Stomach (tissue), 9 donors: ENCODE data around the gene FAM161B. TPM values are rescaled to one million over a fixed set of nuclear protein-coding genes. Genes with fewer than 3 reads are reported as not detected.
A peak's percentile ranks its signal among the peaks of the same experiment; 100 is the strongest.
"Not testable (repeated sequence)": the region's sequence is repeated elsewhere in the genome, so short reads cannot be mapped to it uniquely, and the experiment has no call there.

Experiments
- DNase-seq, 2 donors: peaks; one replicate each; pipeline versions ENCODE4 v3.0.0 to v3.0.0-alpha.2; 2013 to 2019
- H3K27ac ChIP-seq, 5 donors: fragments of 200-600 bp in 4 of 5; sonication (generic) in 4 of 5; one replicate each; pipeline ENCODE4 v1.5.1; 2013 to 2019; ENCODE audit warnings: mild to moderate bottlenecking in 1 of 5, moderate library complexity in 1 of 5
- H3K27me3 ChIP-seq, 3 donors: fragments of 200-600 bp; sonication (generic); one replicate each; pipeline ENCODE4 v1.5.1; 2017 to 2019; ENCODE audit warnings: mixed run types in 1 of 3
- H3K36me3 ChIP-seq, 4 donors: fragments of 200-600 bp; sonication (generic); 1 replicate in 3 of 4; 2 replicates in 1 of 4; pipeline ENCODE4 v1.5.1; 2016 to 2019
- H3K4me1 ChIP-seq, 4 donors: fragments of 200-600 bp; sonication (generic); one replicate each; pipeline ENCODE4 v1.5.1; 2016 to 2019
- H3K4me3 ChIP-seq, 4 donors: fragments of 200-600 bp; sonication (generic) in 3 of 4; one replicate each; pipeline ENCODE4 v1.5.1; 2016 to 2019; ENCODE audit warnings: mild to moderate bottlenecking in 1 of 4
- H3K9me3 ChIP-seq, 4 donors: fragments of 200-600 bp; sonication (generic); one replicate each; pipeline ENCODE4 v1.5.1; 2016 to 2019
- EP300 ChIP-seq: sonication (generic); formaldehyde crosslinking; IDR thresholded peaks from one replicate; pipeline ENCODE4 v1.6.1; 2017; ENCODE audit warnings: antibody characterized with exemption
- POLR2A ChIP-seq, 4 donors: fragments of 450-650 bp; IDR thresholded peaks; one replicate each; pipeline ENCODE4 v1.6.1; 2016; ENCODE audit warnings: antibody characterized with exemption in 4 of 4, control low read depth in 2 of 4, mild to moderate bottlenecking in 1 of 4, moderate library complexity in 1 of 4
- POLR2AphosphoS5 ChIP-seq, 3 donors: sonication (generic); formaldehyde crosslinking; IDR thresholded peaks; one replicate each; pipeline ENCODE4 v1.6.1; 2016; ENCODE audit warnings: antibody characterized with exemption in 3 of 3
- WGBS, 5 donors: extraction: QIAGEN DNeasy Blood & Tissue Kit in 3 of 5; methylation state at CpG; one replicate each; pipeline versions ENCODE4 v1.1.5 to v1.1.7; 2013 to 2018; 5-methylcytosine and 5-hydroxymethylcytosine counted together
- intact Hi-C: fragments of 100-400 bp; cut with DNase I; formaldehyde crosslinking; loops from one replicate; pipeline ENCODE4 v1.15.1; 2023; ENCODE audit warnings: low total_unique reads
- polyA plus RNA-seq, 3 donors: library from polyadenylated mRNA; stranded (reverse); fragments of 200-250 nt; gene quantifications; one replicate each; pipeline ENCODE4 v1.2.3, GENCODE V29; 2013
- total RNA-seq, 5 donors: library from RNA; depleted of rRNA; stranded (reverse); fragments of >200 nt; gene quantifications; one replicate each; pipeline versions ENCODE4 v1.1.0 to v1.2.3, GENCODE V29; 2014 to 2016
- TF ChIP-seq, protein P1 (sequence below), 7 experiments: fragments of 450-650 bp in 4 of 7; fragments of 200-600 bp in 3 of 7; sonication (generic) in 3 of 7; IDR thresholded peaks; one replicate each; pipeline ENCODE4 v1.5.1; 2016 to 2019; ENCODE audit warnings: antibody characterized with exemption in 7 of 7, control low read depth in 2 of 7, mild to moderate bottlenecking in 1 of 7
- donor health status: healthy with polysubstance abuse.
- donor health status: Bipolar disorder and iron deficiency.
- donor health status: healthy.

Gene FAM161B
- total and polyA plus RNA-seq, 8 donors: 0.58 to 5.4 (median 2.1) TPM; not detected in 1

DNA sequence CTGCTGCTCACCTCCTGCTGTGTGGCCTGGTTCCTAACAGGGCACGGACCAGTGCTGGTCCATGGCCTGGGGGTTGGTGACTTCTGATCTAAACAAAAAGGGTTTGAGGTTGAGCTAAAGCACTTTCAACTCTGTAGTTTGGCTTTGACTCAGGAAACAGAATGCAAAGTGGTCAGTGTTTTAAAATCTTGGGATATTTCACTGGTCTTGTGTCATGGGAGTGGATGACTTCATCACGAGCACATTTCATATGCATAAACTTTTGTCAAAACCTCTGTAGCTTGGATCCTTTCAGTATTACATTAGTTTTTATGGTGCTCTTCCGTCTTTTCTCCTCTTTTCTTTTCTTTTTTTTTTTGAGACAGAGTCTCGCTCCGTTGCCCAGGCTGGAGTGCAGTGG, 25.6 kb downstream of the FAM161B start:
- Histone ChIP-seq H3K4me3 (no peak overlapping the region), H3K4me1 (no peaks in the 10 kb centered on the region), H3K9me3 (no peaks in the 10 kb centered on the region), H3K27ac (no peak overlapping the region), H3K36me3 (peaks cover 66 to 100% (median 96%) of the 10 kb centered on the region in 4 donors), H3K27me3 (no peaks in the 10 kb centered on the region)
- WGBS, 5 donors: 70 to 86% (median 77%) methylated on average over 4 to 5 of the region's 5 CpGs
- intact Hi-C loops: no loop called here
- DNase-seq: no peak
- TF ChIP-seq POLR2AphosphoS5 (IDR thresholded peaks at IDR 0.05) (no peak), POLR2A (IDR thresholded peaks at IDR 0.05) (no peak), EP300 (no peak)
- TF ChIP-seq, protein P1, sequence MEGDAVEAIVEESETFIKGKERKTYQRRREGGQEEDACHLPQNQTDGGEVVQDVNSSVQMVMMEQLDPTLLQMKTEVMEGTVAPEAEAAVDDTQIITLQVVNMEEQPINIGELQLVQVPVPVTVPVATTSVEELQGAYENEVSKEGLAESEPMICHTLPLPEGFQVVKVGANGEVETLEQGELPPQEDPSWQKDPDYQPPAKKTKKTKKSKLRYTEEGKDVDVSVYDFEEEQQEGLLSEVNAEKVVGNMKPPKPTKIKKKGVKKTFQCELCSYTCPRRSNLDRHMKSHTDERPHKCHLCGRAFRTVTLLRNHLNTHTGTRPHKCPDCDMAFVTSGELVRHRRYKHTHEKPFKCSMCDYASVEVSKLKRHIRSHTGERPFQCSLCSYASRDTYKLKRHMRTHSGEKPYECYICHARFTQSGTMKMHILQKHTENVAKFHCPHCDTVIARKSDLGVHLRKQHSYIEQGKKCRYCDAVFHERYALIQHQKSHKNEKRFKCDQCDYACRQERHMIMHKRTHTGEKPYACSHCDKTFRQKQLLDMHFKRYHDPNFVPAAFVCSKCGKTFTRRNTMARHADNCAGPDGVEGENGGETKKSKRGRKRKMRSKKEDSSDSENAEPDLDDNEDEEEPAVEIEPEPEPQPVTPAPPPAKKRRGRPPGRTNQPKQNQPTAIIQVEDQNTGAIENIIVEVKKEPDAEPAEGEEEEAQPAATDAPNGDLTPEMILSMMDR (IDR thresholded peaks at IDR 0.05): no peak

DNA sequence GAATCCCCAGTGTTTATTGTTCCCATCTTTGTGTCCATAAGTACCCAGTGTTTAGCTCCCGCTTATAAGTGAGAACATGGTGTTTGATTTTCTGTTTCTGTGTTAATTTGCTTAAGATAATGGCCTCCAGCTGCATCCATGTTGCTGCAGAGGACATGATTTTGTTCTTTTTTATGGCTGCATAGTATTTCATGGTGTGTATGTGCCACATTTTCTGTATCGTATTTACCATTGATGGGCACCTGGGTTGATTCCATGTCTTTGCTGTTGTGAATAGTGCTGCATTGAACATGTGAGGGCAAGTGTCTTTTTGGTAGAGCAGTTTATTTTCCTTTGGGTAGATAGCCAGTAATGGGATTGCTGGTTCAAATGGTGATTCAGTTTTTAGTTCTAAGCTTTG, 30.4 kb downstream of the FAM161B start:
- H3K27ac ChIP-seq, intact Hi-C loops, DNase-seq, H3K4me3 ChIP-seq, H3K4me1 ChIP-seq, H3K9me3 ChIP-seq, H3K27me3 ChIP-seq: not testable (repeated sequence)
- H3K36me3 ChIP-seq: peaks cover 34 to 91% (median 86%) of the 10 kb centered on the region in 4 donors
- 78 to 95% (median 93%) methylated on average over 2 of the region's 2 CpGs for WGBS, 5 donors

DNA sequence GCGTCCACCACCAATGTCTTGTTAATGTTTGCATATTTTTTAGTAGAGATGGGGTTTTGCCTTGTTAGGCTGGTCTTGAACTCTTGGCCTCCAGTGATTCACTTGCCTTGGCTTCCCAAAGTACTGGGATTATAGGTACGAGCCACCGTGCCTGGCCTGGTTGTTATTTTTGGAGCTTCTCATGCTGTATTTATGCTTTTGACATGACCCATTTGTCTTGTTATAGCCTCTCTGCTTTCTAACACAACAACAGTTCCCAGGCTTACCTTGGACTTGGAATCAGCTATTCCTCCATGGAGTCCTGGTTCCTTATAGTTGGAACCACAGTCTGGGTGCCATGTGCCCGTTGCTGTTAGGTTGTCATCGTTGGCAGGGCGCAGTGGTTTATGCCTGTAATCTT, 33.6 kb downstream of the FAM161B start:
- WGBS, 5 donors: 74 to 87% (median 86%) methylated on average over 6 of the region's 6 CpGs
- intact Hi-C loops: no loop called here
- Histone ChIP-seq H3K27ac (peak overlapping the region in 1 of 5 donors; percentile 33), H3K36me3 (peaks cover 29 to 91% (median 85%) of the 10 kb centered on the region in 4 donors), H3K9me3 (no peaks in the 10 kb centered on the region), H3K27me3 (no peaks in the 10 kb centered on the region), H3K4me1 (peaks cover 0 to 4% (median 0%) of the 10 kb centered on the region in 4 donors), H3K4me3 (no peak overlapping the region)
- DNase-seq: no peak
- no peak for TF ChIP-seq EP300
- no peak for TF ChIP-seq POLR2A (IDR thresholded peaks at IDR 0.05)
- no peak for TF ChIP-seq POLR2AphosphoS5 (IDR thresholded peaks at IDR 0.05)
- TF ChIP-seq, protein P1 (IDR thresholded peaks at IDR 0.05): no peak

- intact Hi-C loops: no loop called here
- whole genome bisulfite sequencing, 5 donors: 58 to 80% (median 79%) methylated on average over 3 of the region's 3 CpGs
- DNase-seq: no peak
- H3K36me3 ChIP-seq: peaks cover 38 to 93% (median 90%) of the 10 kb centered on the region in 4 donors
- H3K27me3 ChIP-seq: no peaks in the 10 kb centered on the region
- TF ChIP-seq POLR2A (IDR thresholded peaks at IDR 0.05) (no peak), EP300 (no peak), POLR2AphosphoS5 (IDR thresholded peaks at IDR 0.05) (no peak)
- TF ChIP-seq, protein P1 (IDR thresholded peaks at IDR 0.05): no peak
- H3K4me1 ChIP-seq: peaks cover 0 to 4% (median 0%) of the 10 kb centered on the region in 4 donors
- H3K9me3 ChIP-seq: no peaks in the 10 kb centered on the region
- H3K27ac ChIP-seq: no peak overlapping the region
- H3K4me3 ChIP-seq: no peak overlapping the region
These were observed 36.6 kb downstream of the FAM161B start for GRCh38 chr14:73913256-73913655.

- TF ChIP-seq EP300 (no peak), POLR2A (IDR thresholded peaks at IDR 0.05) (no peak), POLR2AphosphoS5 (IDR thresholded peaks at IDR 0.05) (no peak)
- TF ChIP-seq, protein P1 (IDR thresholded peaks at IDR 0.05): no peak
- H3K4me3 ChIP-seq: no peak overlapping the region
- WGBS, 5 donors: 88 to 100% (median 100%) methylated on average over 1 of the region's 1 CpG
- DNase-seq: no peak
- H3K27ac ChIP-seq: no peak overlapping the region
- intact Hi-C loops: no loop called here
- H3K36me3 ChIP-seq: peaks cover 63 to 100% (median 99%) of the 10 kb centered on the region in 4 donors
- H3K27me3 ChIP-seq: no peaks in the 10 kb centered on the region
- H3K9me3 ChIP-seq: no peaks in the 10 kb centered on the region
- peaks cover 0 to 4% (median 0%) of the 10 kb centered on the region in 4 donors for H3K4me1 ChIP-seq
These were observed 40.2 kb downstream of the FAM161B start for GRCh38 chr14:73909681-73910080.
